Suprapubic skin (tissue), 4 donors: ENCODE measurements around the gene DPYSL3. TPM values are rescaled to one million over a fixed set of nuclear protein-coding genes. Genes with fewer than 3 reads are reported as not detected.
A peak's percentile ranks its signal among the peaks of the same experiment; 100 is the strongest.

Experiments
- DNase-seq, 2 donors: peaks; one replicate each; pipeline ENCODE4 v3.0.0-alpha.2; 2019; ENCODE audit warnings: low spot score in 2 of 2
- H3K27ac ChIP-seq: fragments of 200-600 bp; sonication (generic); one replicate; pipeline ENCODE4 v1.5.1; 2019
- H3K27me3 ChIP-seq: fragments of 200-600 bp; sonication (generic); one replicate; pipeline ENCODE4 v1.5.1; 2019
- H3K36me3 ChIP-seq: fragments of 200-600 bp; sonication (generic); one replicate; pipeline ENCODE4 v1.5.1; 2019
- H3K4me1 ChIP-seq: fragments of 200-600 bp; sonication (generic); one replicate; pipeline ENCODE4 v1.5.1; 2019
- H3K4me3 ChIP-seq: fragments of 200-600 bp; sonication (generic); one replicate; pipeline ENCODE4 v1.5.1; 2019; ENCODE audit warnings: mild to moderate bottlenecking
- H3K9me3 ChIP-seq: fragments of 200-600 bp; sonication (generic); one replicate; pipeline ENCODE4 v1.5.1; 2019
- CTCF ChIP-seq, 2 donors: fragments of 200-600 bp in 1 of 2; fragments of 450-650 bp in 1 of 2; sonication (generic) in 1 of 2; IDR thresholded peaks; one replicate each; pipeline ENCODE4 v1.5.1; 2016 to 2019; ENCODE audit warnings: antibody characterized with exemption in 2 of 2, mild to moderate bottlenecking in 1 of 2, moderate library complexity in 1 of 2
- EP300 ChIP-seq: sonication (generic); formaldehyde crosslinking; IDR thresholded peaks from one replicate; pipeline ENCODE4 v1.6.1; 2017; ENCODE audit warnings: antibody characterized with exemption
- POLR2A ChIP-seq, 2 donors: fragments of 450-650 bp; IDR thresholded peaks; one replicate each; pipeline ENCODE4 v1.6.1; 2017; ENCODE audit warnings: antibody characterized with exemption in 2 of 2, mild to moderate bottlenecking in 2 of 2, moderate library complexity in 2 of 2
- POLR2AphosphoS5 ChIP-seq, 3 donors: sonication (generic); formaldehyde crosslinking; IDR thresholded peaks; one replicate each; pipeline ENCODE4 v1.6.1; 2017; ENCODE audit warnings: antibody characterized with exemption in 3 of 3
- WGBS: methylation state at CpG from one replicate; pipeline ENCODE4 v1.1.5; 2018; 5-methylcytosine and 5-hydroxymethylcytosine counted together
- total RNA-seq, 4 donors: library from RNA; depleted of rRNA; stranded (reverse); fragments of >200 nt; gene quantifications; one replicate each; pipeline ENCODE4 v1.1.0, GENCODE V29; 2016

Gene DPYSL3
- total RNA-seq, 4 donors from 2014 or later: 12.0 to 22.2 (median 16.6) TPM

GRCh38 chr5:147461915-147462314, 48.0 kb downstream of the DPYSL3 start:
- whole genome bisulfite sequencing: 67% methylated on average over 1 of the region's 1 CpG
- Histone ChIP-seq H3K4me3 (no peak overlapping the region), H3K4me1 (no peaks in the 10 kb centered on the region), H3K27ac (no peak overlapping the region), H3K9me3 (no peaks in the 10 kb centered on the region), H3K36me3 (no peaks in the 10 kb centered on the region), H3K27me3 (no peaks in the 10 kb centered on the region)
- DNase-seq: no peak
- no peak for TF ChIP-seq POLR2AphosphoS5 (IDR thresholded peaks at IDR 0.05)
- TF ChIP-seq POLR2A (IDR thresholded peaks at IDR 0.05): no peak
- no peak for TF ChIP-seq CTCF (IDR thresholded peaks at IDR 0.05)
- no peak for TF ChIP-seq EP300

GRCh38 chr5:147460380-147460779, 49.5 kb downstream of the DPYSL3 start:
- Histone ChIP-seq H3K4me3 (no peak overlapping the region), H3K27me3 (no peaks in the 10 kb centered on the region), H3K36me3 (no peaks in the 10 kb centered on the region), H3K4me1 (peaks cover 8% of the 10 kb centered on the region), H3K27ac (no peak overlapping the region), H3K9me3 (no peaks in the 10 kb centered on the region)
- TF ChIP-seq CTCF (IDR thresholded peaks at IDR 0.05) (no peak), POLR2A (IDR thresholded peaks at IDR 0.05) (no peak), POLR2AphosphoS5 (IDR thresholded peaks at IDR 0.05) (no peak), EP300 (no peak)
- DNase-seq: no peak
- 95% methylated on average over 2 of the region's 2 CpGs for WGBS

DNA sequence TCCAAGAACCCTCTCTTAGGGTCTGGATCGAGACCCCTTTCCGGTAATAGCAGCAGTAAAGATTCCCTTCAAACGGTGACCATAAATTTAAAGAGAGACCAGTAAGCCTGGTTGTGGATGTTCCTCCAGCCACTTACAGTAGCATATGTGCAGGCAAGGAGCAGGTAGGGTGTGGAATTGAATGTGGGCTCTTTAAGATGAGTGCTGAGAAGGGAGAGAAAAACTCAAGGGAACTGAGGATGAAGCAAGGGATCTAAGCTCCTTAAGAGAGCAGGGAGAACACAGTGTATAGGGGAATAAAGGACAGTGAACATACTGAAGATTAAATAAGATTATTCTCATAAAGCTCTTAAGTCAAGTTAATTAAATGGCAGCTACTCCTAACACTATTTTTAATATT, 51.3 kb downstream of the DPYSL3 start:
- Histone ChIP-seq H3K27me3 (no peaks in the 10 kb centered on the region), H3K4me3 (no peak overlapping the region), H3K4me1 (peaks cover 21% of the 10 kb centered on the region), H3K27ac (no peak overlapping the region), H3K9me3 (no peaks in the 10 kb centered on the region), H3K36me3 (no peaks in the 10 kb centered on the region)
- no peak for TF ChIP-seq POLR2AphosphoS5 (IDR thresholded peaks at IDR 0.05)
- TF ChIP-seq EP300: no peak
- TF ChIP-seq POLR2A (IDR thresholded peaks at IDR 0.05): no peak
- TF ChIP-seq CTCF (IDR thresholded peaks at IDR 0.05): no peak
- WGBS: 95% methylated on average over 3 of the region's 3 CpGs
- DNase-seq: no peak

DNA sequence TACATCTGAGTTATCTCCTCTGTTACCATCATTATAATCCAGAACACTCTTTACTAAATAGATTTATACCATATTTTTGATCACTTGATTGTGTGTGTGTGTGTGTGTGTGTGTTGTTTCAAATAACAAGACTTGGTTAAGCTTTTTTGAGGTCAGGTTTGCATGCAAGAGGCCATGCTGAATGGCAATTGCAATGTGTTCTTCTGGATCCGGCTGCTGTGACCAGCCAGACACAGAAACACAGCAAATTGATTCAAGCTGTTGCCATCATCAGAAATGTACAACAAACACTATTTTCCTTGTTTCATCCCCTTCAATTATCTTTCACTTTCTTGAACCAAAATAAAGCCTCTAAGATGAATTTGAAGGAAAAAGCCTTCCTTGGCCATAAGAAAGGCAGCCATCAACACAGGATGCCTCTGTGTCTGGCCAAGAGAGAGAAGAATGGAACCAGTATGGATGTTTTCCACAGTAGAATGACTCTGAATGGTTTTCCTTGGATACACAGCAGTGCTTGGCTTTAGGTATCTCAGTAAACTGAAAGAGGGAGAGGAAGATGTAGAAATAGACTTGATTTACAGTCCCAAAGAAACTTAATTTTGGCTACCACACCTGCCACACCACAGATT, 53.9 kb downstream of the DPYSL3 start:
- H3K4me1 ChIP-seq: peaks cover 43% of the 10 kb centered on the region
- H3K9me3 ChIP-seq: no peaks in the 10 kb centered on the region
- no peak for DNase-seq
- H3K27ac ChIP-seq: peak overlapping the region; percentile 88
- 54% methylated on average over 1 of the region's 1 CpG for WGBS
- H3K36me3 ChIP-seq: no peaks in the 10 kb centered on the region
- H3K4me3 ChIP-seq: no peak overlapping the region
- peaks cover 6% of the 10 kb centered on the region for H3K27me3 ChIP-seq
- no peak for TF ChIP-seq EP300
- no peak for TF ChIP-seq POLR2AphosphoS5 (IDR thresholded peaks at IDR 0.05)
- TF ChIP-seq CTCF (IDR thresholded peaks at IDR 0.05): no peak
- TF ChIP-seq POLR2A (IDR thresholded peaks at IDR 0.05): no peak

- 39% methylated on average over 10 of the region's 10 CpGs for WGBS
- peak overlapping the region; percentile 88 for H3K27ac ChIP-seq
- no peaks in the 10 kb centered on the region for H3K36me3 ChIP-seq
- no peak for DNase-seq
- TF ChIP-seq POLR2AphosphoS5 (IDR thresholded peaks at IDR 0.05): peak in 2 of 3 donors; percentile 83
- no peak for TF ChIP-seq CTCF (IDR thresholded peaks at IDR 0.05)
- H3K9me3 ChIP-seq: no peaks in the 10 kb centered on the region
- peaks cover 43% of the 10 kb centered on the region for H3K4me1 ChIP-seq
- H3K27me3 ChIP-seq: peaks cover 6% of the 10 kb centered on the region
- H3K4me3 ChIP-seq: peak overlapping the region; percentile 75
These were observed 54.7 kb downstream of the DPYSL3 start for GRCh38 chr5:147454996-147455677.
